SK-MEL-5 (cell line): ENCODE results near the gene SDR42E1. TPM values are rescaled to one million over a fixed set of nuclear protein-coding genes. Genes with fewer than 3 reads are reported as not detected.

ENCODE experiments used
- DNase-seq: peaks from one replicate; pipeline ENCODE4 v3.0.0-alpha.2; 2016; ENCODE audit warnings: low read depth, low spot score
- in situ Hi-C: cut with HindIII; loops from 2 replicates; pipeline ENCODE4 v1.10.0; 2016; ENCODE audit warnings: low sequenced_read_pairs, high pct_unique_total_duplicates, low pct_unique_long_range_greater_than_20kb
- total RNA-seq: library from RNA; depleted of rRNA; stranded (reverse); fragments of >200 nt; shearing (Covaris generic); gene quantifications from 2 replicates; pipeline ENCODE4 v1.2.3, GENCODE V29; 2014; rRNA removed

The SDR42E1 gene
- total RNA-seq, 1 experiment from 2014 or later = not detected

DNA sequence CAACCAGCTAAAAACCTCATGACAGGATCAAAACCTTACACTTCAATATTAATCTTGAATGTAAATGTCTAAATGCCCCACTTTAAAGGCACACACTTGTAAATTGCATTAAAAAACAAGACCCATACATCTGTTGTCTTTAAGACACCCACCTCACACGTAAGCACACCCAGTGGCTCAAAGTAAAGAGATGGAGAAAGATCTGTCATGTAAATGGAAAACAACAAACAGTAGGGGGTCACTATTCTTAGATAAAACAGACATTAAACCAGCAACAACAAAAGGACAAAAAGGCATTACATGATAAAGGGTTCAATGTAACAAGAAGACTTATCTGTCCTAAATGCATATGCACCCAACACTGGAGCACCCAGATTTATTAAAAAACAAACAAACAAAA is 35.6 kb downstream of the SDR42E1 start:
- no peak for DNase-seq
- in situ Hi-C loops = no loop called here

DNA sequence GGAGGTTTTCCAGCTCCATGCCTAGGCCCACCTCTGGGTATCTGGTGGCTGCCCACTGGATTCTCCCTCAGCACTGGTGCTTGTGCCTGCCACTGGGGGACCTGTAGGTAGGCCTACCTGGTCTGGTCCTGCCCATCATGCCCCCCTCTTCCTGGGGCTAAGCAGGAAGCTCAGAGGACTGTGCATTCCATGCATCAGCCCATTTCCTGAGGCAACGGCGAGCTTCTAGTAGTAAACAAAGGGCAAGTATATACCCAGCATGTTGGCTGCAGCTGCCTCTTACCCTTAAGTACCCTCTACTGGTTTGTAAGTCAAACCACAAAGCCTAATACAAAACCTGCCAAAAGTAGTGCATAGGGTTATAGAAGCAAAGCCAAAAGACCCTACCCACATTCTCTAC is 37.5 kb downstream of the SDR42E1 start:
- no peak for DNase-seq
- in situ Hi-C loops = no loop called here

DNA sequence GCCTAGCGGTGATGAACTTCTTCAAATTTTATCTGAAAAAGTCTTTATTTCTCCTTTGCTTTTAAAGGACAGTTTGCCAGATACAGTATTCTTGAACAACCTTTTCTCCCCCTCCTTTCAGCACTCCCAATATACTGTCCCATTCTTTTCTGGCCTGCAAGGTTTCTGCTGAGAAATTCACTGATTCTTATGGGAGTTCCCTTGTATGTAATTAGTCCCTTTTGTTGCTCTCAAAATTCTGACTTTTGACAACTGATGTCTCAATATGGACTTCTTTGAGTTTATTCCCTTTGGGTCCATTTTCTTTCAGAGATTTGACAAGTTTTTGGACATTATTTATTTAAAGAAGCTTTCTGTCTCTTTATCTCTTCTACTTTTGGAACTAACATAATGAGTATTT is 39.4 kb downstream of the SDR42E1 start:
- DNase-seq = no peak
- in situ Hi-C loops = no loop called here

DNA sequence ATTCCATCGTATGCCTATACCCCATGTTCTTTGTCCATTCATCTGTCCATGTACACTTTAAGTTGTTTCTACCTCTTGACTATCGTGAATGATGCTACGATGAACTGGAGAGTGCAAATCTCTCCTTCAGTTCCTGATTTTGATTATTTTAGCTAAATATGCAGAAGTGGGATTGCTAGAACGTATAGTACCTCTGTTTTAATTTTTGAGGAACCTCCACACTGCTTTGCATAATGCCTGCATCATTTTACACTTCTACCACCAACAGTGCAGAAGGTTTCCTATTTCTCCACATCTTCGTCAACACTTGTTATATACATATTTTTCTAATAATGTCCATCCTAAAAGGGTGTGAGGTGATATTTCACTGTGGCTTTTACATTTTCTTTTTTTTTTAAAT is 43.9 kb downstream of the SDR42E1 start:
- in situ Hi-C loops = no loop called here
- no peak for DNase-seq

DNA sequence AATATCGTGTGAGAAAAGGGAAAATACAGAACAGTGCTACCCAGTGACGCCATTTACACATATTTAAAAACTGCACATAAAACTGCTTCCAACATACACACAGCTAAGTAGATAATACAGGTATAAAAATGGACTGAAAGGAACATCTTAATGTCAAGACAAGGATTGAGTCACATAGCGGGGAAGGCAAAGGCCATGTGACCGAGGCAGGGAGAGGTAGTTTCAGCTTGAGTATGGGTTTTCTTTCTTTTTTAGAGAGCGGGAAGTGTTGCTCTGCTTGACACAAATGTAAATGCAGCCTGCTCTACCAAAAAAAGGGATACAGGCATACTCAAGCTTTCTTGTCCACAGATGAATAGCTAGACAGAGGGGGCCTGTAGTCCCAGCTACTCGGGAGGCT is 46.5 kb downstream of the SDR42E1 start:
- in situ Hi-C loops = no loop called here
- no peak for DNase-seq

DNA sequence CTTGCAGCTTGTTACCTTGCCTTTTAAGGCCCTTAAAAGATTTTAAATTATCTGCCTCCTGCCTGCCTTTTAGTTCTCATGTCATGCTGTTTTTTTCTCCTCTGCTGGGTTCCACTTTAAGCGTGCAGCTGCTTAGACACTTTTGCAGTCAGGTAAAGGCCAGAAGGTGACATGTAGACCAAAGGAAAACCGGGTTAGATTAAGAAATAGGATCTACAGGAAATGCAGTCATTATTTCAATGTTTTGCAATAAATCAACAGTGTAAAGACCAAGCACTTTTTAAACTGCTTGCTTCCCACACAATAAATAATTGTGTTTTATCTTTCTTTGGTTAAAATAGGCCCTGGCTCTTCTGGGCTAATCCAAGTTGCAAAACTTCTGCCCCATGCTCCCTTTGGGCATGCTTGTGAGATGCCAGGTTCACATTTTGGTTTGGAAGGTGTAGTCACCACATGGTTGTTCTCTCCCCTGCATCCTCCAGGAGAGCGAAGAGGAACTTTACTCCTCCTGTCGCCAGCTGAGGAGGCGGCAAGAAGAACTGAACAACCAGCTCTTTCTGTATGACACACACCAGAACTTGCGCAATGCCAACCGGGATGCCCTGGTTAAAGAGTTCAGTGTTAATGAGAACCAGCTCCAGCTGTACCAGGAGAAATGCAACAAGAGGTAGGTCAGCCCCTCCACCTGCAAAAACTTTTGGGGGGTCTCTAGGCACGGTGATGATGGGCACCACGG is 54.9 kb downstream of the SDR42E1 start:
- in situ Hi-C loops = no loop called here
- no peak for DNase-seq

DNA sequence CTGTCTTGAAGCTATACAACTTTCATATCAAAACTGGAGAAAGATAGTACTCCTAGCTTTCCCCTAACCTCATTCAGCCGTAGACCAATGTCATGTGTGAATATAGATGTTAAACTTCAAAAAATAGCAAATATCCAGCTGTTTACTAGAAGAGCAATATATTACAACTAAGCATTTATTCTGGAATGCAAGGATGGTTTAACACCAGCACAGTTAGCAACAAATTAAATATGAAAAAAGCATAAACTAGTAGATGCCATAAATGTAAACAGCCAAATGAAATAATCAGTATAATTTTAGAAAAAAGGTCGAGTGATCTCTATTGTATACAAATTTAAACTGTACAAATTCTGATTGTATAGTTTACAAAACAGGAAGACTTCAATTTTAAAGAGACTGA is 59.7 kb downstream of the SDR42E1 start:
- no peak for DNase-seq
- in situ Hi-C loops = no loop called here

DNA sequence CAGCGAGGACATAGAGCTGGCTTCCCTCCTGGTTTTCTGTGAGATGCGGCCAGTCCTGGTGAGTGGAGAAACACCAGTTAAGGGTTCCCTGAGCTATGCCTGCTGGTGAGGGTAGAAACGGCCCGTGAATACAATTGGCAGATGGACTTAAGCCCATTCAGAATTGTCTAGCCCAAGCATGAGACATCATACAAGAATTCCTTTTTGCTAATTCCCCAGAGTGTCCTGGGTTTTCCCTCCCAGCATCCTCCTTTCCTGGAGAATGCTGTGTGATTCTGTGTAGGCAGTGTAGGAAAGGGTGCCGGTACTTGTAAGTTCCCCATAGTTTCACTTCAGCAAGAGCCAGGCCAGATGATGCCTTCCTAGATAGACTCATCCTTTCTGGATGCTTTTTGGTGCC is 65.1 kb downstream of the SDR42E1 start:
- DNase-seq = no peak
- in situ Hi-C loops = no loop called here

DNA sequence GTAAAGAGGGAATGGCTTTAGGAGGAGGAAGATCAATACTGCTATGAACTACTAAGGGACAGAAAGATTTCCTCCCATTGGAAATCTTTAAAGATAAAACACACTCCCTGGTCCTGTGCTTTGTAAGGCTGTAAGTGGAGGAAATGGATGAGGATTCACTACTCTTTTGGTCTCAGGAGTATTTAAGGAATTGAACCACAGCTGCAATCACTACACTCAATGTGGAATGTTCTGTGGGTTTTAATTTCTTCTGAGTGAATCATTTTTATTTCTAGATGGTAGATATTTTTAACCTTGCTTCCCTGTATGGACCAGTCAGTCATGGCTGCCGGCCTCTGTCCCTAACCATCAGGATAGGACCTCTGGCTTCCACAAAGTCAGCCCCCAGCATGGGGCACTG is 65.6 kb downstream of the SDR42E1 start:
- no peak for DNase-seq
- in situ Hi-C loops = no loop called here

DNA sequence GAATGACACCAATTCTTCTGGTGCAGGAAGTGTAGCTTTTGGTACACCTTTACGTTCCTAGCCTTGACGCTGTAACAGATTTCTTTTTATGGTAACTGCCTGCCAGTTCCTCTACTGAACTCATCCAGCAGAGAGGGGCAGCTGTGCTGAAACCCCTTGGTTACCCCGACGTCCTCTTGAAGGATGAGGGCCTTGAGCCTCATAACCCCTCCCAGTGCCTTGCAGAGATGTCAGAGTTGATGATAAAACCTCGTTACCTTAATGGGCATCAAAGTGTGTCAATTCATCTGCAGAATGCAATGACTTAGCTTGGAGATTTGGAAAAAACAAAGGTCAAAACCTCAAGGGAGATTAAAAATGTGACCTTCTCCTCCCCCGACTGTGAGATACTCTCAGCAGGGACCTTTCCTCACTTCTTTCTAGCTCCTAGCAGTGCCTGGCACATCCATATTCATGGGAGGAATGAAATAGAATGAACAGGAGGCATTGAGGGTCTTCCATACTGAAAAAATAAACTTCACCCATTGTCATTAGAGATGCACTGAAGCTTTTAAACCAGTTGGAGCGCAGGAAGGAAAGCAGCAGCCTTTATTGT is 69.2 kb downstream of the SDR42E1 start:
- no peak for DNase-seq
- in situ Hi-C loops = no loop called here

DNA sequence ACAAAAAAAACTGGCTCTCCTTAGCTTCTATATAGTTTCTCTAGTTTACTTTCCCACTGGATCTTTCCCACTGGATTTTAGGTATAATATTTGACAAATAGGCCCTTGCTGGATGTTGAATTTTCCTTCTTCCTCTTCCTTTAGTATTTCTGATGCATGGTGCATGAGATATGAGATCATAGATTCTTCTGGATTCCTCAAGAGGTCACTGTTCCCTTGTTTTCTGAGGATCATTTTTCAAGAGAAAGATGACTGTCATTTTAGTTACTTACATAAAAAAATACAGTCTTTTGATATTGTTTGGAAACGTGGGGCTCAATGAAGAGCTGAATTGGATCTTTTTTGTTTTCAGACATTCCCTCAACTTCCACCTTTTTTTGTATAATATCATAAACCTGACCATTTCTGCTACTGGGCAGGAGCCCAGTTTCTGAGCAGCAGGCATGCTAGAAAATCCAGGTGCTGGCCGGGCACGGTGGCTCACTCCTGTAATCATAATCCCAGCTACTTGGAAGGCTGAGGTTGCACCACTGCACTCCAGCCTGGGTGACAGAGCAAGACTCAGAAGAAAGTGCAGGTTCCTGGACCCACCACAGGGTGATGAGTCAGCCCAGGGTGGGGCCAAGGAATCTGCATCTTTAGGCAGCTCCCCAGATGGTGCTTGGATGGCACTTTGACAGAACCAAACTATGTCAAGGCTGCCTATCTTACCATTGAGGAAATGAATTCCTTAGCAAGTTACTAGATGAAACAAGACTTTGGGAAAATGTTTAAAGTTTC is 70.3 kb downstream of the SDR42E1 start:
- DNase-seq = peak; percentile 48
- in situ Hi-C loops = no loop called here

DNA sequence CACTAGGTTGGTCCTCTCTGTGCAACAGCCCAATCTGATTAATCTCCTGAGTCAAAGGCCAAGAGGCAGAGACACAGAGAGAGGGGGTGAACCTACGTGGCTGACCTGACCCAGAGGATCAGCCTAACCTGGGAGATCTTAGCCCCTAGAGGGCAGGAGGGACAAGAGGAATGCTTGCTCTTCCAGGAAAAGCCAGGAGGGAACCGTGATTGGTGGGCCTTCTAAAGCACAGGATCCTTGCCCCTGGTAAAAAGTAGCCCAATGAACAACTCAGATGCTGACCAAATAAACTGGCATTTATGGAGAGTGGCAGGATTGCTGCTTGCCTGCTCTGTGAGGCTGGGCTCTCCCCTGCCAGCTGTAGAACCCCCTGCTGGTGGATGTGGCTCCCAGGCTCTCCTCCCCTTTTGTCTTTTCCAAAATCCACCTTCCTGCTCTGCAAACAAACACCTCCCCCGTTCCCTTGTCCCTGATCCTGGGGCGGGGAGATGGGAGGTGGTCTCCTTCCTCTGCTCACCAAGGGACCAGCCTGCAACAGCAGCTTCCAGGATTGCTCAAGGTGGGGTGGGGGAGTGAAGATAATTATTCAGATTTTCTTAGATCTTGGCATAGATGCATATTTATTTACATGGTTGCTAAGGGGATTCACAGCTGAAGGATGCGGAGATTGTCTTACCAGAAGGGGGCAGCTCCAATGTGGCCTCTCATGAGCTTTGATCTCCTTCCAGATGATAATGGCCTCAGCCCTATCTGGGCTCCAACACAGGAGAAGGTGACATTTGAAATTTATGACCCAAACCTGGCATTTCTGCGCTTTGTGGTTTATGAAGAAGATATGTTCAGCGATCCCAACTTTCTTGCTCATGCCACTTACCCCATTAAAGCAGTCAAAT is 71.9 kb downstream of the SDR42E1 start:
- in situ Hi-C loops = no loop called here
- peak; percentile 8 for DNase-seq

Other genes starting within 250 kb of the SDR42E1 start
- gene PLCG2, start 232.2 kb downstream of the SDR42E1 start, total RNA-seq = 3.8 and 6.8 TPM in 2 replicates
- gene HSD17B2, start 23.8 kb upstream of the SDR42E1 start, total RNA-seq = not detected in 2 replicates
- 17.7 and 18.0 TPM in 2 replicates for gene MPHOSPH6, start 158.8 kb upstream of the SDR42E1 start, total RNA-seq